Left ventricle myocardium inferior (tissue), 1 donor: ENCODE measurements around the gene CDH12. TPM values are rescaled to one million over a fixed set of nuclear protein-coding genes. Genes with fewer than 3 reads are reported as not detected.

ENCODE experiments used
- DNase-seq: peaks from one replicate; pipeline ENCODE4 v3.0.0-alpha.2; 2020
- H3K27ac ChIP-seq: fragments of 200-600 bp; replicated peaks from 2 replicates; pipeline ENCODE4 v1.8.0; 2021
- H3K27me3 ChIP-seq: fragments of 200-600 bp; 2 replicates; pipeline ENCODE4 v1.8.0; 2021; ENCODE audit warnings: low read depth
- H3K36me3 ChIP-seq: fragments of 200-600 bp; 2 replicates; pipeline ENCODE4 v1.8.0; 2021
- H3K4me1 ChIP-seq: fragments of 200-600 bp; 2 replicates; pipeline ENCODE4 v1.8.0; 2021
- H3K4me3 ChIP-seq: fragments of 200-600 bp; 2 replicates; pipeline ENCODE4 v1.8.0; 2021; ENCODE audit warnings: mild to moderate bottlenecking, moderate library complexity
- H3K9me3 ChIP-seq: fragments of 200-600 bp; replicated peaks from 2 replicates; pipeline ENCODE4 v1.8.0; 2021
- CTCF ChIP-seq: fragments of 200-600 bp; IDR thresholded peaks from 2 replicates; pipeline ENCODE4 v1.8.0; 2021; ENCODE audit warnings: antibody characterized with exemption, mild to moderate bottlenecking, borderline replicate concordance
- intact Hi-C: fragments of 100-400 bp; cut with micrococcal nuclease; formaldehyde crosslinking; loops from one replicate; pipeline ENCODE4 v1.11.0; 2022
- total RNA-seq: library from RNA; stranded (reverse); fragmentation: NEBNext Ultra II Directional; extraction: Animal tissue kit (Norgen Biotek cat#: 25700); gene quantifications from one replicate; pipeline ENCODE4 v1.2.1, GENCODE V29; 2021
- donor health status: DM: no; HTN: yes; CAD: no; lungs with severe emphysema.

CDH12 gene
- total RNA-seq, 1 donor from 2014 or later: not detected

- no peak for DNase-seq
- no peaks in the 10 kb centered on the region for H3K27me3 ChIP-seq
- no peaks in the 10 kb centered on the region for H3K9me3 ChIP-seq
- intact Hi-C loops: no loop called here
- H3K27ac ChIP-seq: no peak overlapping the region
- H3K36me3 ChIP-seq: no peaks in the 10 kb centered on the region
- no peak overlapping the region for H3K4me3 ChIP-seq
- no peak for TF ChIP-seq CTCF
- no peaks in the 10 kb centered on the region for H3K4me1 ChIP-seq
These were observed 338.9 kb downstream of the CDH12 start for GRCh38 chr5:22514231-22514630.

- Histone ChIP-seq H3K4me3 (no peak overlapping the region), H3K4me1 (no peaks in the 10 kb centered on the region), H3K36me3 (no peaks in the 10 kb centered on the region), H3K9me3 (no peaks in the 10 kb centered on the region), H3K27me3 (no peaks in the 10 kb centered on the region), H3K27ac (no peak overlapping the region)
- intact Hi-C loops: no loop called here
- no peak for TF ChIP-seq CTCF
- no peak for DNase-seq
These were observed 347.3 kb downstream of the CDH12 start for GRCh38 chr5:22505891-22506290.

GRCh38 chr5:22504411-22504810, 348.7 kb downstream of the CDH12 start:
- Histone ChIP-seq H3K36me3 (no peaks in the 10 kb centered on the region), H3K4me3 (no peak overlapping the region), H3K27ac (no peak overlapping the region), H3K9me3 (no peaks in the 10 kb centered on the region), H3K4me1 (no peaks in the 10 kb centered on the region), H3K27me3 (no peaks in the 10 kb centered on the region)
- intact Hi-C loops: no loop called here
- DNase-seq: no peak
- no peak for TF ChIP-seq CTCF

GRCh38 chr5:22500556-22500955, 352.6 kb downstream of the CDH12 start:
- TF ChIP-seq CTCF: no peak
- Histone ChIP-seq H3K4me3 (no peak overlapping the region), H3K36me3 (no peaks in the 10 kb centered on the region), H3K9me3 (no peaks in the 10 kb centered on the region), H3K27ac (no peak overlapping the region), H3K4me1 (no peaks in the 10 kb centered on the region), H3K27me3 (no peaks in the 10 kb centered on the region)
- no peak for DNase-seq
- intact Hi-C loops: no loop called here

- H3K27me3 ChIP-seq: no peaks in the 10 kb centered on the region
- TF ChIP-seq CTCF: no peak
- no peaks in the 10 kb centered on the region for H3K4me1 ChIP-seq
- H3K9me3 ChIP-seq: no peaks in the 10 kb centered on the region
- intact Hi-C loops: no loop called here
- H3K4me3 ChIP-seq: no peak overlapping the region
- H3K36me3 ChIP-seq: no peaks in the 10 kb centered on the region
- no peak overlapping the region for H3K27ac ChIP-seq
- DNase-seq: no peak
These were observed 356.5 kb downstream of the CDH12 start for GRCh38 chr5:22496666-22497065.
